LHCN-M2 (cell line): ENCODE results near the gene LRRC61. TPM values are rescaled to one million over a fixed set of nuclear protein-coding genes. Genes with fewer than 3 reads are reported as not detected.
"Not testable (repeated sequence)": the region's sequence is repeated elsewhere in the genome, so short reads cannot be mapped to it uniquely, and the experiment has no call there.

Experiments used
- DNase-seq: peaks from one replicate; pipeline ENCODE4 v3.0.0-alpha.2; 2012; ENCODE audit warnings: low read depth
- total RNA-seq: library from RNA; depleted of rRNA; stranded (reverse); fragments of >200 nt; gene quantifications from 2 replicates; pipeline ENCODE4 v1.2.3, GENCODE V29; 2014; rRNA removed

Gene LRRC61
- total RNA-seq, 1 experiment from 2014 or later, result not detected

DNA sequence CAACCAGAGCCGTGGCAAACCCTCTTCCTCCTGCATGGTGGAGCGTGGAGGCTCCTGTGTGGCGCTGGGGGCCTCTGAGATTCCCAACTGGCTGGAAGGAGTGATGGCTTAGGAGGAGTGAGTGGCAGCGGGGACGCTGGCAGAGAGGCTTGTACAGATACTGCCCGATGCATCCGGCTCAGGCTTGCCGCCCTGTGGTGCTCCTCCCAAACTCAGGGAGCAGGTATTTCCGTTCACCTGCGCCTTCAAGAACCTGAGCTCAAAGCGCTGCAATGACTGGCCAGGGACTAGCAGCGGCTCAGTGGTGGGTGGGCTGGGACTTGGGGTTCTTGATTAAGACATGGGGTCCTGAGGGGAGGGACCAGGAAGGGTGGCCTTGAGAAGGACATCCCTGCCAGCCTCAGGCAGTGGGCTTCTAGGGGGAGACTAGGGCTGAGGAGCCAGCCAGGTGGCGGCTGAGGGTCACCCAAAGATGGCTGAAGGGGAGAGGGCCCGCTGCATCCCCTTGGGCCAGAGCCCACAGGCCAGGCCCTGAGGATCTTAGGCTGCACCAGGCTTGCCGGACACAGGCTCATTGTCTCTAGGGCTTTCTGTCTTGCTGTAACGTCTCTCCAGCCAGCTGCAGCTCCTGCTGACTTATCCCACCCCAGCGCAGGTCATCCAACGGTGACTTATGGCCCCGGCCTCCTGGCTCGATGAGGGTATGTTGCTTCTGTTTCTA is 59.1 kb downstream of the LRRC61 start:
- DNase-seq, result no peak

DNA sequence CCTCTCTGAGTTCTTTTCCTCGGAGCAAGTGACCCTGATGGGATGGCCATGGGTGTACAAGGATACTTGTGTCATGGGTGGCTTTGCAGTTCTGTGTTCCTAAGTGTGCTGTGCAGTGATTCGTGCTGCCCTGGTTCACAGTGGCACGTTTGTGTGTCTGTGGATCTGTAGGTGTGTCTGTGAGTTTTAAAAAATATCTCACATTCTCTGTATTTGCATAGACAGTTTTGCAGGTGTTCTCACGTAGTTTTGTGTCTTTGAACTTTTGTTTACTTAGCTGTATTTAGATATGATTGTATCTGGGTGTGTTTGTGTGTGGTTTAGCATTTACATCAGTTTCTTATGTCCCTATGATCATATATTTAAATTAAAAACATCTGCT is 59.7 kb downstream of the LRRC61 start:
- no peak for DNase-seq

GRCh38 chr7:150383710-150384397 is 60.7 kb downstream of the LRRC61 start:
- peak; percentile 34 for DNase-seq

GRCh38 chr7:150384406-150385301 is 61.5 kb downstream of the LRRC61 start:
- DNase-seq, result no peak

GRCh38 chr7:150385302-150385723 is 62.2 kb downstream of the LRRC61 start:
- no peak for DNase-seq

DNA sequence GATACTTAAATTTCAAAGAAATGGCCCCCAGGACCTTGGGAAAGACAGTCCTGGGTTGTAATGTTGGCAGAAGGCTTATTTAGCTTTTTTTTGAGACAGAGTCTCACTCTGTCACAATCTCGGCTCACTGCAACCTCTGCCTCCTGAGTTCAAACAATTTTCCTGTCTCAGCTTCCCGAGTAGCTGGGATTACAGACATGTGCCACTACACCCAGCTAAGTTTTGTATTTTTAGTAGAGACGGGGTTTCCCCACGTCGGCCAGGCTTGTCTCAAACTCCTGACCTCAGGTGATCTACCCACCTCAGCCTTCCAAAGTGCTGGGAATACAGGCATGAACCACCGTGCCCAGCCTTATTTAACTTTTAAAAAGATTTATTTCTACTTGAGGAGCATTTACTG is 62.7 kb downstream of the LRRC61 start:
- not testable (repeated sequence) for DNase-seq

Other genes with a start within 250 kb of the LRRC61 start
- gene ACTR3C, start 190 bp downstream of the LRRC61 start, total RNA-seq, result not detected in 2 replicates
- gene RARRES2, start 18.3 kb downstream of the LRRC61 start, total RNA-seq, result 9.4 and 24.8 TPM in 2 replicates
- gene REPIN1, start 45.5 kb downstream of the LRRC61 start, total RNA-seq, result 147 and 178 TPM in 2 replicates
- 12.1 and 15.1 TPM in 2 replicates for gene ZNF775, start 56.0 kb downstream of the LRRC61 start, total RNA-seq
- gene GIMAP8, start 127.3 kb downstream of the LRRC61 start, total RNA-seq, result 0.06 TPM in 1 of 2 replicates, not detected in the other
- not detected in 2 replicates for gene GIMAP7, start 191.5 kb downstream of the LRRC61 start, total RNA-seq
- not detected in 2 replicates for gene GIMAP4, start 244.0 kb downstream of the LRRC61 start, total RNA-seq